ENCODE data around the gene COL9A1. TPM values are rescaled to one million over a fixed set of nuclear protein-coding genes. Genes with fewer than 3 reads are reported as not detected.

COL9A1 gene
- total RNA-seq, 1 experiment from 2014 or later, result 7.8 TPM

DNA sequence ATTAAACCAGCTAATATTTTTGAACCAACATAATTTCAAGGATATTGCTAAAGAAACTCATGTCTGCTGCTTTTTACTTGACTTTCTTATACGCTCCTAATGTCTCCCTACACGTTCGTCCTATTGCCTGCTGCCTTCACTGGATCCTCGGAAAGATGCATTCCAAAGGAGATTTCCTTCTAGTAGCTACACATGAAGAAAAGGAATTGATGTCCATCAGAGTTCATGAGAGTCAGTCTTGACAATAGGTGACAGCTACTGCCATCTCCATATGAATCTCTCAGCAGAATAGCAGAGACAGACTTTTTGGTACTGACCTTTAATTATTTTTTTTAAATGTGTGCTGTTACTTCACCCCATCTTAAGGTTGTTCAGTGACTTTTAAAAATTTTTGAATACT lies 24.2 kb upstream of the COL9A1 start:
- H3K23me2 ChIP-seq (ENCODE audit: insufficient read length, low read depth, low read length, poor library complexity, severe bottlenecking), result no peaks in the 10 kb centered on the region
- no peak overlapping the region for H2BK12ac ChIP-seq (ENCODE audit: insufficient read length, low read depth, low read length)
- no peak overlapping the region for H3K4me2 ChIP-seq (ENCODE audit: insufficient read depth, insufficient read length, low read length)
- no peak overlapping the region for H3K9ac ChIP-seq (ENCODE audit: extremely low read depth, insufficient read length, low read length)
- peaks cover 4% of the 10 kb centered on the region; the same call in 1 of the 2 replicates for H3K27me3 Mint-ChIP-seq (ENCODE audit: low read depth)
- no peaks in the 10 kb centered on the region for H4K20me1 ChIP-seq (ENCODE audit: control insufficient read depth, insufficient read depth, insufficient read length)
- H3K36me3 Mint-ChIP-seq (ENCODE audit: insufficient read depth in 1 of 3, low read depth in 3 of 3), result no peaks in the 10 kb centered on the region
- no peak for DNase-seq
- no peaks in the 10 kb centered on the region for H3K4me1 ChIP-seq (ENCODE audit: insufficient read depth, low read length)
- no peaks in the 10 kb centered on the region for H3K79me1 ChIP-seq (ENCODE audit: insufficient read depth, low read depth, low read length, poor library complexity, severe bottlenecking)
- no peak overlapping the region for H3K56ac ChIP-seq (ENCODE audit: insufficient read length, low read depth, low read length)
- no peak overlapping the region for H3K23ac ChIP-seq (ENCODE audit: insufficient read length, low read depth, low read length)
- H2AK5ac ChIP-seq (ENCODE audit: insufficient read length, low read length), result no peak overlapping the region
- H3K4me3 Mint-ChIP-seq, result no peak overlapping the region
- H2BK120ac ChIP-seq (ENCODE audit: low read depth, low read length, poor library complexity, severe bottlenecking), result no peak overlapping the region
- H3K4me1 Mint-ChIP-seq, result peaks cover 3% of the 10 kb centered on the region in 2 experiments
- no peaks in the 10 kb centered on the region for H3K79me2 ChIP-seq (ENCODE audit: insufficient read depth, low read length)
- H3K4ac ChIP-seq (ENCODE audit: low read depth, low read length), result no peak overlapping the region
- H4K5ac ChIP-seq (ENCODE audit: insufficient read length, low read depth, low read length), result no peak overlapping the region
- no peak overlapping the region for H4K8ac ChIP-seq (replicated peaks; ENCODE audit: insufficient read length, low read depth, low read length)
- H3K27ac ChIP-seq (ENCODE audit: insufficient read length, low read depth, low read length), result no peak overlapping the region
- H3K18ac ChIP-seq (ENCODE audit: insufficient read length, low read depth, low read length), result no peak overlapping the region
- no peak overlapping the region for H2BK5ac ChIP-seq (ENCODE audit: insufficient read length, low read length)
- no peak overlapping the region for H3T11ph ChIP-seq (ENCODE audit: low read length)
- no peak overlapping the region for H2BK15ac ChIP-seq (ENCODE audit: low read depth, low read length)
- H3K27ac Mint-ChIP-seq, result no peak overlapping the region
- WGBS (ENCODE audit: extremely low coverage, insufficient read length, low lambda C conversion rate), result no CpG with 5 or more reads among the region's 4 CpGs
- H3K9me3 ChIP-seq (ENCODE audit: control insufficient read depth, low read depth, low read length), result no peaks in the 10 kb centered on the region
- no peak overlapping the region for H3K14ac ChIP-seq (ENCODE audit: insufficient read depth, low read length)
- peaks cover 2 to 5% of the 10 kb centered on the region in 2 experiments; a peak in 3 of 5 replicates for H3K9me3 Mint-ChIP-seq
- H2BK20ac ChIP-seq (ENCODE audit: low read depth, low read length, poor library complexity, severe bottlenecking), result no peak overlapping the region
- no peaks in the 10 kb centered on the region for H3K27me3 ChIP-seq (ENCODE audit: insufficient read depth, low read length)
- TF ChIP-seq CTCF (conservative IDR thresholded peaks at IDR 0.05), result no peak
- no peak overlapping the region for H2AFZ ChIP-seq (ENCODE audit: low read length)
- no peak overlapping the region for H4K91ac ChIP-seq (ENCODE audit: insufficient read length, low read depth, low read length)

Data from H9 (cell line).